ENCODE data around the gene GNAL. TPM values are rescaled to one million over a fixed set of nuclear protein-coding genes. Genes with fewer than 3 reads are reported as not detected.

GNAL gene
- total and polyA plus RNA-seq, 2 of the 4 experiments (the other 2 are of a cell fraction), result 0.15 to 0.36 TPM

GRCh38 chr18:11874676-11875075 is 185.6 kb downstream of the GNAL start:
- Histone ChIP-seq H2BK15ac (ENCODE audit: low read depth, low read length) (no peak overlapping the region), H2BK5ac (ENCODE audit: low read depth, low read length, poor library complexity, severe bottlenecking) (no peak overlapping the region), H3K4me2 (ENCODE audit: low read depth, low read length) (no peak overlapping the region), H3K9ac (ENCODE audit: low read depth, low read length) (no peak overlapping the region), H3K27ac (ENCODE audit: insufficient read depth, low read length) (no peak overlapping the region), H4K91ac (ENCODE audit: insufficient read depth, low read depth, low read length) (no peak overlapping the region), H3K4me3 (ENCODE audit: insufficient read depth, low read depth, low read length) (no peak overlapping the region), H3K36me3 (ENCODE audit: control insufficient read depth, insufficient read depth, low read length) (no peaks in the 10 kb centered on the region), H3K4me1 (ENCODE audit: control insufficient read depth, insufficient read depth, low read length) (no peaks in the 10 kb centered on the region), H3K18ac (ENCODE audit: low read depth, low read length) (no peak overlapping the region), H2AK5ac (ENCODE audit: low read depth, low read length) (no peak overlapping the region), H3K27me3 (ENCODE audit: control insufficient read depth, insufficient read depth, low read length) (no peaks in the 10 kb centered on the region), H4K8ac (ENCODE audit: low read depth in 2 of 2, low read length in 2 of 2) (no peak overlapping the region), H3K23ac (ENCODE audit: low read depth, low read length) (no peak overlapping the region), H3K14ac (replicated peaks; ENCODE audit: low read depth, low read length) (no peak overlapping the region), H3K79me1 (ENCODE audit: low read depth in 1 of 2, low read length in 2 of 2) (no peaks in the 10 kb centered on the region), H2BK120ac (ENCODE audit: low read depth, low read length) (no peak overlapping the region), H2AFZ (replicated peaks; ENCODE audit: low read length, poor library complexity) (no peak overlapping the region), H2BK20ac (ENCODE audit: low read depth, low read length) (no peak overlapping the region), H3K56ac (ENCODE audit: extremely low read depth, insufficient read depth, low read length) (no peak overlapping the region), H4K5ac (ENCODE audit: low read depth, low read length) (no peak overlapping the region), H2AK9ac (replicated peaks; ENCODE audit: low read depth, low read length, poor library complexity) (no peak overlapping the region), H3K9me1 (ENCODE audit: insufficient read depth, low read length) (0 out of 2 replicates have a peak, but pooled peaks cover 4% of the 10 kb centered on the region), H3K9me3 (ENCODE audit: control insufficient read depth, insufficient read depth, low read length) (no peaks in the 10 kb centered on the region), H4K20me1 (ENCODE audit: insufficient read depth, low read length) (no peaks in the 10 kb centered on the region), H3K4ac (ENCODE audit: low read depth, low read length) (no peak overlapping the region)
- no peak for DNase-seq
- POLR2A ChIA-PET (ENCODE audit: unreplicated experiment), result no interaction called here
- 88% methylated on average over 3 of the region's 8 CpGs; no CpG with 5 or more reads in 1 of the 2 experiments for WGBS, 2 experiments (ENCODE audit: extremely low coverage in 2 of 2, insufficient read length in 1 of 2)
- in situ Hi-C loops (cut with MboI; ENCODE audit: low sequenced_read_pairs), result no loop called here
- dilution Hi-C loops (cut with HindIII; ENCODE audit: low sequenced_read_pairs, unreplicated experiment), result no loop called here
- ATAC-seq (ENCODE audit: low read depth), result no peak
- BruUV-seq (replicated peaks), result no TSS peak
- TF ChIP-seq CTCF (conservative IDR thresholded peaks at IDR 0.05; ENCODE audit: low read depth, low read length) (no peak), CHD1 (IDR thresholded peaks at IDR 0.05; ENCODE audit: low read depth, low read length) (no peak), MXI1 (IDR thresholded peaks at IDR 0.05; ENCODE audit: borderline replicate concordance, low read depth, low read length) (no peak)
- CTCF ChIA-PET, result interaction anchor here (0.6 kb wide), 1 partner anchor 140 kb away, joined by 4 read pairs; no protein-coding TSS in a partner anchor
- intact Hi-C loops (cut with micrococcal nuclease), result no loop called here
